Upper lobe of left lung (tissue), 6 donors: Measurements from ENCODE around the gene PTBP3. TPM values are rescaled to one million over a fixed set of nuclear protein-coding genes. Genes with fewer than 3 reads are reported as not detected.

Source experiments
- ATAC-seq, 2 donors: fragments of 200-7000 bp; cut with Tn5 transposase; one replicate each; pipeline ENCODE4 v1.9.1; 2022; ENCODE audit warnings: mild to moderate bottlenecking in 2 of 2, moderate library complexity in 2 of 2; ENCODE audit not compliant: low FRiP score in 2 of 2
- DNase-seq, 2 donors: peaks; one replicate each; pipeline ENCODE4 v3.0.0-alpha.2; 2019 to 2020
- H3K27ac ChIP-seq, 4 donors: fragments of 200-600 bp; sonication (generic); one replicate each; pipeline ENCODE4 v1.5.1; 2016 to 2019
- H3K27me3 ChIP-seq, 4 donors: fragments of 200-600 bp; sonication (generic); one replicate each; pipeline ENCODE4 v1.5.1; 2017 to 2019
- H3K36me3 ChIP-seq, 4 donors: fragments of 200-600 bp; sonication (generic); one replicate each; pipeline ENCODE4 v1.5.1; 2016 to 2019
- H3K4me1 ChIP-seq, 4 donors: fragments of 200-600 bp; sonication (generic); one replicate each; pipeline ENCODE4 v1.5.1; 2018 to 2019
- H3K4me3 ChIP-seq, 4 donors: fragments of 200-600 bp; sonication (generic); one replicate each; pipeline ENCODE4 v1.5.1; 2017 to 2019; ENCODE audit warnings: mild to moderate bottlenecking in 2 of 4, moderate library complexity in 1 of 4
- H3K9me3 ChIP-seq, 4 donors: fragments of 200-600 bp; sonication (generic); one replicate each; pipeline ENCODE4 v1.5.1; 2018 to 2019
- EP300 ChIP-seq, 4 donors: sonication (generic); formaldehyde crosslinking; IDR thresholded peaks; one replicate each; pipeline ENCODE4 v1.5.1; 2017; ENCODE audit warnings: antibody characterized with exemption in 4 of 4, control low read depth in 2 of 4
- POLR2A ChIP-seq, 4 donors: fragments of 450-650 bp; IDR thresholded peaks; one replicate each; pipeline ENCODE4 v1.5.1; 2016 to 2017; ENCODE audit warnings: antibody characterized with exemption in 4 of 4, mild to moderate bottlenecking in 2 of 4
- POLR2AphosphoS5 ChIP-seq, 2 donors: sonication (generic); formaldehyde crosslinking; IDR thresholded peaks; one replicate each; pipeline ENCODE4 v1.5.1; 2017; ENCODE audit warnings: antibody characterized with exemption in 2 of 2
- WGBS, 2 donors: methylation state at CpG; one replicate each; pipeline ENCODE4 v1.1.5; 2017 to 2018; 5-methylcytosine and 5-hydroxymethylcytosine counted together
- small RNA-seq, 4 donors: library from RNA; depleted of rRNA; stranded (forward); fragments of <200 nt; gene quantifications; one replicate each; pipeline ENCODE3, GENCODE V24; 2016
- total RNA-seq, 6 donors: library from RNA; depleted of rRNA in 4 of 6; stranded (reverse); fragments of >200 nt in 4 of 6; gene quantifications; one replicate each; pipeline versions ENCODE4 v1.1.0 to v1.2.1, GENCODE V29; 2016 to 2021
- TF ChIP-seq, protein P1 (sequence below), 6 experiments: fragments of 450-650 bp in 4 of 6; fragments of 200-600 bp in 2 of 6; sonication (generic) in 2 of 6; IDR thresholded peaks; one replicate each; pipeline ENCODE4 v1.5.1; 2016 to 2019; ENCODE audit warnings: antibody characterized with exemption in 6 of 6
- donor health status: DM: no; HTN: no; CAD: no; lungs with moderate emphysema.
- donor health status: DM: no; HTN: yes; CAD: no; lungs with severe emphysema.

The PTBP3 gene
- total RNA-seq, 6 donors from 2014 or later: 34.6 to 88.5 (median 74.4) TPM

GRCh38 chr9:112173489-112174221 is 159.8 kb downstream of the PTBP3 start:
- no peaks in the 10 kb centered on the region for H3K27me3 ChIP-seq
- ATAC-seq (no peak), DNase-seq (peak in 1 of 2 donors; percentile 11)
- no peaks in the 10 kb centered on the region for H3K36me3 ChIP-seq
- H3K4me3 ChIP-seq: peak overlapping the region in 2 of 4 donors; percentile 79 to 83
- TF ChIP-seq, protein P1, sequence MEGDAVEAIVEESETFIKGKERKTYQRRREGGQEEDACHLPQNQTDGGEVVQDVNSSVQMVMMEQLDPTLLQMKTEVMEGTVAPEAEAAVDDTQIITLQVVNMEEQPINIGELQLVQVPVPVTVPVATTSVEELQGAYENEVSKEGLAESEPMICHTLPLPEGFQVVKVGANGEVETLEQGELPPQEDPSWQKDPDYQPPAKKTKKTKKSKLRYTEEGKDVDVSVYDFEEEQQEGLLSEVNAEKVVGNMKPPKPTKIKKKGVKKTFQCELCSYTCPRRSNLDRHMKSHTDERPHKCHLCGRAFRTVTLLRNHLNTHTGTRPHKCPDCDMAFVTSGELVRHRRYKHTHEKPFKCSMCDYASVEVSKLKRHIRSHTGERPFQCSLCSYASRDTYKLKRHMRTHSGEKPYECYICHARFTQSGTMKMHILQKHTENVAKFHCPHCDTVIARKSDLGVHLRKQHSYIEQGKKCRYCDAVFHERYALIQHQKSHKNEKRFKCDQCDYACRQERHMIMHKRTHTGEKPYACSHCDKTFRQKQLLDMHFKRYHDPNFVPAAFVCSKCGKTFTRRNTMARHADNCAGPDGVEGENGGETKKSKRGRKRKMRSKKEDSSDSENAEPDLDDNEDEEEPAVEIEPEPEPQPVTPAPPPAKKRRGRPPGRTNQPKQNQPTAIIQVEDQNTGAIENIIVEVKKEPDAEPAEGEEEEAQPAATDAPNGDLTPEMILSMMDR (IDR thresholded peaks at IDR 0.05): no peak
- TF ChIP-seq POLR2AphosphoS5 (IDR thresholded peaks at IDR 0.05) (no peak), EP300 (IDR thresholded peaks at IDR 0.05) (no peak), POLR2A (IDR thresholded peaks at IDR 0.05) (no peak)
- 91% methylated on average over 14 to 17 of the region's 18 CpGs for WGBS, 2 donors
- H3K27ac ChIP-seq: peak overlapping the region in 1 of 4 donors; percentile 92
- peaks cover 16 to 37% (median 23%) of the 10 kb centered on the region in 4 donors for H3K4me1 ChIP-seq
- no peaks in the 10 kb centered on the region for H3K9me3 ChIP-seq

DNA sequence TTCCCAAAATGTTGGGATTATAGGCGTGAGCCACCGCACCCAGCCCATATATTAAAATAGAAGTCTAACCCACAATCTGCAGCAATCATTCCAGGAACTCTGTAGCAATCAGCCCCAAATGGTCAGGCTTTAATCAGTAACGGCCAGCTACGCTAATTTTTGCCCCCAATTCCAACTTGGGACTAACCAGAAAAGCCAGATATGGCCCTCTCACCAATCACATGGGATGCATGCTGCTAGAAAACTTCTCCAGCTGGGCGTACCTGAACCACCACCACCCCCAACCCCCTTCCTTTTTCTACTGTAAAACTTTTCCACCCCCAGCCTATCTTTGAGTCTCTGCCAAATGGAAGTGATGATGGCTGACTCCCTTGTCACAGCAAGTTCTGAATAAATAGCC is 162.5 kb downstream of the PTBP3 start:
- no peak for DNase-seq
- Histone ChIP-seq H3K9me3 (no peaks in the 10 kb centered on the region), H3K4me3 (no peak overlapping the region), H3K27ac (peak overlapping the region in 2 of 4 donors; percentile 8 to 54), H3K4me1 (peaks cover 16 to 42% (median 26%) of the 10 kb centered on the region in 4 donors), H3K36me3 (no peaks in the 10 kb centered on the region), H3K27me3 (no peaks in the 10 kb centered on the region)
- ATAC-seq: no peak
- WGBS, 2 donors: 88 to 92% methylated on average over 5 of the region's 5 CpGs
- TF ChIP-seq POLR2AphosphoS5 (IDR thresholded peaks at IDR 0.05) (no peak), EP300 (IDR thresholded peaks at IDR 0.05) (no peak), POLR2A (IDR thresholded peaks at IDR 0.05) (no peak)
- TF ChIP-seq, protein P1 (IDR thresholded peaks at IDR 0.05): no peak

GRCh38 chr9:112170235-112170634 is 163.2 kb downstream of the PTBP3 start:
- WGBS, 2 donors: 68 to 71% methylated on average over 4 of the region's 4 CpGs
- Histone ChIP-seq H3K27ac (peak overlapping the region in 2 of 4 donors; percentile 8 to 54), H3K4me3 (no peak overlapping the region), H3K36me3 (no peaks in the 10 kb centered on the region), H3K27me3 (no peaks in the 10 kb centered on the region), H3K4me1 (peaks cover 12 to 35% (median 22%) of the 10 kb centered on the region in 4 donors), H3K9me3 (no peaks in the 10 kb centered on the region)
- peak in 1 of 2 donors; percentile 70 for DNase-seq
- TF ChIP-seq POLR2AphosphoS5 (IDR thresholded peaks at IDR 0.05): peak in 1 of 2 donors; percentile 33
- TF ChIP-seq POLR2A (IDR thresholded peaks at IDR 0.05): no peak
- ATAC-seq: peak in 1 of 2 donors; percentile 67

- H3K4me1 ChIP-seq: peaks cover 9 to 31% (median 22%) of the 10 kb centered on the region in 4 donors
- no peak overlapping the region for H3K4me3 ChIP-seq
- H3K27ac ChIP-seq: no peak overlapping the region
- DNase-seq (no peak), ATAC-seq (no peak)
- TF ChIP-seq POLR2AphosphoS5 (IDR thresholded peaks at IDR 0.05) (no peak), POLR2A (IDR thresholded peaks at IDR 0.05) (no peak), EP300 (IDR thresholded peaks at IDR 0.05) (no peak)
- WGBS, 2 donors: 67 to 79% methylated on average over 6 of the region's 6 CpGs
- no peaks in the 10 kb centered on the region for H3K27me3 ChIP-seq
- no peaks in the 10 kb centered on the region for H3K36me3 ChIP-seq
- no peaks in the 10 kb centered on the region for H3K9me3 ChIP-seq
These were observed 164.1 kb downstream of the PTBP3 start for GRCh38 chr9:112169368-112169767.

- no peak for DNase-seq
- H3K4me1 ChIP-seq: peaks cover 0 to 19% (median 11%) of the 10 kb centered on the region in 4 donors
- no peak for ATAC-seq
- no peak for TF ChIP-seq POLR2AphosphoS5 (IDR thresholded peaks at IDR 0.05)
- TF ChIP-seq, protein P1 (IDR thresholded peaks at IDR 0.05): no peak
- no peak for TF ChIP-seq EP300 (IDR thresholded peaks at IDR 0.05)
- no peak for TF ChIP-seq POLR2A (IDR thresholded peaks at IDR 0.05)
- no peaks in the 10 kb centered on the region for H3K27me3 ChIP-seq
- no peak overlapping the region for H3K27ac ChIP-seq
- H3K4me3 ChIP-seq: no peak overlapping the region
- H3K36me3 ChIP-seq: no peaks in the 10 kb centered on the region
- 82 to 86% methylated on average over 3 of the region's 3 CpGs for WGBS, 2 donors
- H3K9me3 ChIP-seq: no peaks in the 10 kb centered on the region
These were observed 165.2 kb downstream of the PTBP3 start for GRCh38 chr9:112168197-112168596.

Small RNA genes lying within 50 kb of the gene (small RNA-seq; reads per million reads assigned to genes)
- 0 reads per million in 4 donors for gene RF00019
- gene RN7SL430P: 0 reads per million in 4 donors
- gene RN7SL57P: 0 to 0.43 (median 0) reads per million in 4 donors
- gene RNA5SP295: 0 reads per million in 4 donors

Other genes starting within 250 kb of the PTBP3 start
- 10 to 100 TPM; 15.5 to 29.5 (median 20.4) TPM for gene SUSD1, start 158.3 kb downstream of the PTBP3 start, total RNA-seq
- gene HSDL2, start 46.5 kb upstream of the PTBP3 start, total RNA-seq: 10 to 100 TPM; 25.1 to 92.6 (median 46.2) TPM
- 10 to 100 TPM in 5 of 6 donors, 1 to 10 TPM in 1; 9.2 to 21.1 (median 14.2) TPM for gene KIAA1958, start 153.2 kb upstream of the PTBP3 start, total RNA-seq